ENCODE measurements around the gene MYL12A. TPM values are rescaled to one million over a fixed set of nuclear protein-coding genes. Genes with fewer than 3 reads are reported as not detected.

Gene MYL12A
- total and polyA plus RNA-seq, 11 donors = 1,642 to 7,537 (median 4,261) TPM

DNA sequence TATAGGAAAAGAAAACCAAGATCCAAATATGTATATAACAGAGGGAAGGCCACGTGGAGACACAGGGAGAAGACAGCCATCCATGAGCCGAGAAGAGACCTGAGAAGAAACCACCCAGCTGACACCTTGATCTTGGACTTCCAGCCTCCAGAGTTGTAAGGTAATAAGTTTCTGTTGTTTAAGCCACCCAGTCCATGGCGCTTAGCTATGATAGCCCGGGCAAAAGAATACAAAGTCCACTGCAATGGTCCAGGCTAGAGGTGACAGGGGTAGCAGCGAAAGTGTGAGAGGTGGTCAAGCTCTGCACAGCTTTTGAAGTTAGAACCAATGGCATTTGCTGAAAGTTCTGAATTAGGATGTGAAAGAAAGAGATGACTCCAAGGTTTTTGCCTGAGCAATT is 30.6 kb upstream of the MYL12A start:
- intact Hi-C loops (cut with DNase I) = loop anchor here in 2 of 10 donors (5.0 to 10.0 kb wide), 2 partner anchors 35 to 62 kb away; no protein-coding TSS in a partner anchor
- no peaks in the 10 kb centered on the region for H3K9me3 ChIP-seq
- TF ChIP-seq POLR2A (IDR thresholded peaks at IDR 0.05) = no peak
- TF ChIP-seq, protein P1, sequence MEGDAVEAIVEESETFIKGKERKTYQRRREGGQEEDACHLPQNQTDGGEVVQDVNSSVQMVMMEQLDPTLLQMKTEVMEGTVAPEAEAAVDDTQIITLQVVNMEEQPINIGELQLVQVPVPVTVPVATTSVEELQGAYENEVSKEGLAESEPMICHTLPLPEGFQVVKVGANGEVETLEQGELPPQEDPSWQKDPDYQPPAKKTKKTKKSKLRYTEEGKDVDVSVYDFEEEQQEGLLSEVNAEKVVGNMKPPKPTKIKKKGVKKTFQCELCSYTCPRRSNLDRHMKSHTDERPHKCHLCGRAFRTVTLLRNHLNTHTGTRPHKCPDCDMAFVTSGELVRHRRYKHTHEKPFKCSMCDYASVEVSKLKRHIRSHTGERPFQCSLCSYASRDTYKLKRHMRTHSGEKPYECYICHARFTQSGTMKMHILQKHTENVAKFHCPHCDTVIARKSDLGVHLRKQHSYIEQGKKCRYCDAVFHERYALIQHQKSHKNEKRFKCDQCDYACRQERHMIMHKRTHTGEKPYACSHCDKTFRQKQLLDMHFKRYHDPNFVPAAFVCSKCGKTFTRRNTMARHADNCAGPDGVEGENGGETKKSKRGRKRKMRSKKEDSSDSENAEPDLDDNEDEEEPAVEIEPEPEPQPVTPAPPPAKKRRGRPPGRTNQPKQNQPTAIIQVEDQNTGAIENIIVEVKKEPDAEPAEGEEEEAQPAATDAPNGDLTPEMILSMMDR (IDR thresholded peaks at IDR 0.05) = no peak
- no peaks in the 10 kb centered on the region for H3K27me3 ChIP-seq
- 51 to 65% (median 60%) methylated on average over 5 of the region's 5 CpGs for WGBS, 4 donors
- peaks cover 0 to 37% (median 14%) of the 10 kb centered on the region in 9 donors for H3K36me3 ChIP-seq
- H3K27ac ChIP-seq = peak overlapping the region in 11 of 12 donors; percentile 77 to 97 (median 91)
- ATAC-seq (peak in 1 of 4 donors; percentile 0), DNase-seq (no peak)
- H3K4me3 ChIP-seq = peak overlapping the region in 11 of 12 donors; percentile 37 to 70 (median 61)
- peaks cover 0 to 45% (median 16%) of the 10 kb centered on the region in 12 donors for H3K4me1 ChIP-seq

DNA sequence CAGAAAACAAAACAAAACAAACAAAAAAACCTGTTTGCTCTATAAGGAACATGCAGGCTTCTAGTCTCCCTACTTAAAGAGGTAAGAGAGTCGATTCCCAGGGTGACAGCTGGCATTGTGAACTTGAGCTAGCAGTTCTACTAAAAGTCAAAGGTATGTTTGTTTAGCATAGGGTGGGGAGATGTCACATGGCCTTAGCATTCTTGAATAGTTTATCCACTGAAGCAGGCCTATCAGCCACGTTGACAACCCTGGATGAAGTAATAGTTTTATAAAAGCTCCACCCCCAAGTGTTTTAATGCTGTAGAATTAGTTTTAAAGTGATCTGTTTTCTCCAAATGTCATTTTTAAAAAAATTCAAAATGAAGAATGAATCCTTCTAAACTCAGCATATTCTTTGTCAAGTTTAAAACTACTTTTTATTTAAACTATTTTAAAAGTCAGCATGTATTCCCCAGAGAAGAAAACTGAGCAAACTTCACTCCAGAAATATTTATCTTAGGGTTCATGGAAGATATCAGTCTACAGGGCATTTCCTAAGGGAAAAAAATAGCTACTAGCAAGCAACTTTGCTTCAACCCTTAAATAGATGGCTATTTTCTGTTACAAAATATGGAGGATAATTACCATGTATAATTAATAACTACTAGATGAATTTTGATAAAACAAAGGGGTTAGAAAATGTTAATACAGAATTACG is 29.5 kb upstream of the MYL12A start:
- ATAC-seq (peak; percentile 41 to 55 (median 53)), DNase-seq (peak in 1 of 5 donors; percentile 37)
- Histone ChIP-seq H3K36me3 (peaks cover 0 to 32% (median 14%) of the 10 kb centered on the region in 9 donors), H3K4me3 (peak overlapping the region; percentile 4 to 70 (median 60)), H3K27ac (peak overlapping the region; percentile 77 to 97 (median 90)), H3K4me1 (peaks cover 0 to 34% (median 9%) of the 10 kb centered on the region in 12 donors), H3K9me3 (no peaks in the 10 kb centered on the region), H3K27me3 (no peaks in the 10 kb centered on the region)
- intact Hi-C loops (cut with DNase I) = loop anchor here in 3 of 10 donors (2.0 to 10.0 kb wide), 3 partner anchors 29 to 63 kb away; partner anchors contain the start of gene MYL12A (in 2 of the 3)
- TF ChIP-seq, protein P1 (IDR thresholded peaks at IDR 0.05) = no peak
- peak; percentile 12 to 54 for TF ChIP-seq POLR2A (IDR thresholded peaks at IDR 0.05)
- 15 to 19% (median 16%) methylated on average over 3 of the region's 3 CpGs for WGBS, 4 donors

DNA sequence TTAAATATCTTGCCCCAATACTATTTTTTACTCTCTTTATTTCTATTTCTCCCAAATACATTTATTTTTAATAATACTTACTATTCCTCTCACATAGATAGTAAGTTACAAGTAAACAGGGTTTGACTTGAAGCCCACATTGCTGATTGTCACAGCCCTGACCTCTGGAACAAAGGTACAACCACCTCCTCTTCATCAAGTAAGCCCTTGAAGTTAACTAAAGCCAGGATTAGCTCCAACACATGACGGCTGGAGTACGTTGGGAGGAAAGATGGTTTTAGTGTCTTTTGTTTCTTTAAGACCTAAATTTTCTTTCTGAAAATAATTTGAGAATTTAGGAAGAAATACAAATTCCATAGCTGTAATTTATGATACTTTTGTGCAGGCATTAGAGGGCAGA is 28.8 kb upstream of the MYL12A start:
- peak in 1 of 4 donors; percentile 34 for ATAC-seq
- intact Hi-C loops (cut with DNase I) = loop anchor here in 3 of 10 donors (2.0 to 10.0 kb wide), 3 partner anchors 28 to 64 kb away; partner anchors contain the start of gene MYL12A (in 2 of the 3)
- Histone ChIP-seq H3K9me3 (no peaks in the 10 kb centered on the region), H3K27me3 (no peaks in the 10 kb centered on the region), H3K4me3 (peak overlapping the region; percentile 4 to 70 (median 60)), H3K4me1 (peaks cover 0 to 27% (median 2%) of the 10 kb centered on the region in 12 donors), H3K27ac (peak overlapping the region; percentile 77 to 97 (median 90)), H3K36me3 (peaks cover 0 to 27% (median 13%) of the 10 kb centered on the region in 9 donors)
- TF ChIP-seq, protein P1 (IDR thresholded peaks at IDR 0.05) = no peak
- no peak for TF ChIP-seq POLR2A (IDR thresholded peaks at IDR 0.05)
- 31 to 43% (median 35%) methylated on average over 2 of the region's 2 CpGs for WGBS, 4 donors
- DNase-seq = no peak

DNA sequence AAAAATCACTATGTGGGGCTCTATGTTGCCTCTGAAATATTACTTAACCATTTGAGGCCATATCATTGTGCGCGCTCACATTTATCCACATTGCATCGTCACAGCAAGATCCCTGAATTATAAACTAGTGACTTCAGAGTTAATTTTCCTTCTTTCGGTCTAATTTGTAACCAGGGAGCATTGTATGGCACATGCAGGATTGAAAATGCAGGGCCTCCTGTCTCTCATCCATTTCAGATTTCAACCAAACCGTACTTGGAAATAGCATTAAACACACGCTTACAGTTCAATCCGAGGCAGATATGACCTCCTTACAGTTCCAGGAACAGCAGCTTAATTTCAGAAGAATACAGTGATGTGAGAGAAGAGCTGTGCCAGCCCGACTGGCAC is 28.4 kb upstream of the MYL12A start:
- intact Hi-C loops (cut with DNase I) = loop anchor here in 3 of 10 donors (2.0 to 10.0 kb wide), 3 partner anchors 28 to 64 kb away; partner anchors contain the start of gene MYL12A (in 2 of the 3)
- DNase-seq (no peak), ATAC-seq (no peak)
- peaks cover 0 to 25% (median 0%) of the 10 kb centered on the region in 12 donors for H3K4me1 ChIP-seq
- peaks cover 0 to 23% (median 10%) of the 10 kb centered on the region in 9 donors for H3K36me3 ChIP-seq
- no peaks in the 10 kb centered on the region for H3K27me3 ChIP-seq
- peak overlapping the region; percentile 77 to 97 (median 90) for H3K27ac ChIP-seq
- peak overlapping the region; percentile 4 to 70 (median 60) for H3K4me3 ChIP-seq
- TF ChIP-seq, protein P1 (IDR thresholded peaks at IDR 0.05) = no peak
- TF ChIP-seq POLR2A (IDR thresholded peaks at IDR 0.05) = no peak
- WGBS, 4 donors = 37 to 46% (median 41%) methylated on average over 8 of the region's 8 CpGs
- no peaks in the 10 kb centered on the region for H3K9me3 ChIP-seq

Data from heart left ventricle (tissue), 16 donors.